Caco-2 (cell line): ENCODE results near the gene PALLD. TPM values are rescaled to one million over a fixed set of nuclear protein-coding genes. Genes with fewer than 3 reads are reported as not detected.

Experiments
- BruUV-seq: library from RNA; stranded (reverse); fragments of 400-500 nt; replicated peaks from 2 replicates; lab custom pipeline; 2021; lab: Mats Ljungman, UMichigan
- CTCF ChIA-PET: fragments of 300-600 bp; sonication (Branson Sonifier 250); formaldehyde crosslinking; loops from one replicate; lab custom pipeline; 2022; ENCODE audit warnings: antibody characterized with exemption; lab: Charles Lee
- POLR2A ChIA-PET: fragments of 300-600 bp; sonication (Branson Sonifier 250); formaldehyde crosslinking; loops from one replicate; lab custom pipeline; 2022; ENCODE audit warnings: antibody characterized with exemption; lab: Charles Lee
- DNase-seq, 2 experiments: peaks; one replicate each; pipeline versions ENCODE4 v3.0.0 to v3.0.0-alpha.2; 2020 to 2022
- H3K27me3 ChIP-seq: replicated peaks from 2 replicates; pipeline ENCODE4 v1.6.0; 2011; ENCODE audit warnings: low read length; ENCODE audit not compliant: control insufficient read depth, insufficient read depth
- H3K36me3 ChIP-seq: 2 replicates; pipeline ENCODE4 v1.5.1; 2011; ENCODE audit warnings: low read length; ENCODE audit not compliant: control insufficient read depth, insufficient read depth
- H3K4me1 ChIP-seq: fragments of 250-450 bp; sonication (Bioruptor Pico); 2 replicates; pipeline ENCODE4 v1.5.1; 2020; ENCODE audit warnings: mild to moderate bottlenecking
- H3K4me3 ChIP-seq: 2 replicates; pipeline ENCODE4 v1.5.1; 2011; ENCODE audit warnings: low read depth, mild to moderate bottlenecking, control low read depth, low read length
- H3K9me3 ChIP-seq: fragments of 250-450 bp; sonication (Bioruptor Pico); 2 replicates; pipeline ENCODE4 v1.5.1; 2020; ENCODE audit warnings: mild to moderate bottlenecking, moderate library complexity
- H3K27ac Mint-ChIP-seq: one replicate; pipeline ENCODE4 v1.8.0; 2022; ENCODE audit warnings: mixed read lengths; ENCODE audit not compliant: unreplicated experiment
- H3K27me3 Mint-ChIP-seq: one replicate; pipeline ENCODE4 v1.8.0; 2022; ENCODE audit warnings: mixed read lengths; ENCODE audit not compliant: insufficient read depth, unreplicated experiment
- H3K36me3 Mint-ChIP-seq: one replicate; pipeline ENCODE4 v1.8.0; 2022; ENCODE audit warnings: mild to moderate bottlenecking, mixed read lengths; ENCODE audit not compliant: insufficient read depth, unreplicated experiment
- H3K4me1 Mint-ChIP-seq: one replicate; pipeline ENCODE4 v1.8.0; 2022; ENCODE audit warnings: low read depth, mixed read lengths; ENCODE audit not compliant: unreplicated experiment
- H3K4me3 Mint-ChIP-seq: one replicate; pipeline ENCODE4 v1.8.0; 2022; ENCODE audit warnings: mild to moderate bottlenecking, moderate library complexity, mixed read lengths; ENCODE audit not compliant: unreplicated experiment
- H3K9me3 Mint-ChIP-seq: one replicate; pipeline ENCODE4 v1.8.0; 2022; ENCODE audit warnings: mixed read lengths; ENCODE audit not compliant: unreplicated experiment
- CTCF ChIP-seq, 2 experiments: fragments of 200-600 bp in 1 of 2; IDR thresholded peaks; 1 replicate in 1 of 2; 2 replicates in 1 of 2; pipeline versions ENCODE4 v1.5.1 to v1.8.0; 2011 to 2022; ENCODE audit warnings: antibody characterized with exemption in 1 of 2, control low read depth in 1 of 2, inconsistent platforms in 1 of 2, low read depth in 1 of 2, low read length in 1 of 2, mild to moderate bottlenecking in 1 of 2, moderate library complexity in 1 of 2; ENCODE audit not compliant: insufficient read depth in 1 of 2, severe bottlenecking in 1 of 2, unreplicated experiment in 1 of 2
- intact Hi-C: fragments of 100-400 bp; cut with micrococcal nuclease; formaldehyde crosslinking; loops from one replicate; pipeline ENCODE4 v1.10.0; 2022; ENCODE audit not compliant: unreplicated experiment
- total RNA-seq: library from RNA; stranded (reverse); gene quantifications from 2 replicates; pipeline ENCODE4 v1.2.3, GENCODE V29; 2022

PALLD gene
- total RNA-seq, 1 experiment from 2014 or later: 12.3 TPM

- BruUV-seq: no TSS peak
- Mint-ChIP-seq H3K4me1 (no peaks in the 10 kb centered on the region), H3K27ac (no peak overlapping the region), H3K27me3 (peaks cover 5% of the 10 kb centered on the region), H3K9me3 (no peaks in the 10 kb centered on the region), H3K36me3 (no peaks in the 10 kb centered on the region), H3K4me3 (no peak overlapping the region)
- no peak for DNase-seq
- Histone ChIP-seq H3K9me3 (no peaks in the 10 kb centered on the region), H3K4me1 (no peaks in the 10 kb centered on the region), H3K27me3 (no peaks in the 10 kb centered on the region), H3K36me3 (no peaks in the 10 kb centered on the region), H3K4me3 (no peak overlapping the region)
- POLR2A ChIA-PET: no interaction called here
- intact Hi-C loops: no loop called here
- TF ChIP-seq CTCF (IDR thresholded peaks at IDR 0.05; ENCODE audit: insufficient read depth in 1 of 2, low read depth in 1 of 2, low read length in 1 of 2, severe bottlenecking in 1 of 2, unreplicated experiment in 1 of 2): no peak
- CTCF ChIA-PET: no interaction called here
Measured at GRCh38 chr4:168577624-168578023, 80.8 kb downstream of the PALLD start.

- POLR2A ChIA-PET: no interaction called here
- no peaks in the 10 kb centered on the region for H3K36me3 Mint-ChIP-seq
- intact Hi-C loops: loop anchor here (10.0 kb wide), 1 partner anchor 905 kb away; no protein-coding TSS in a partner anchor
Measured at GRCh38 chr4:168580228-168580627, 83.4 kb downstream of the PALLD start.

GRCh38 chr4:168584321-168584771 is 87.5 kb downstream of the PALLD start:
- no peak for TF ChIP-seq CTCF (IDR thresholded peaks at IDR 0.05; ENCODE audit: insufficient read depth in 1 of 2, low read depth in 1 of 2, low read length in 1 of 2, severe bottlenecking in 1 of 2, unreplicated experiment in 1 of 2)
- Mint-ChIP-seq H3K27ac (no peak overlapping the region), H3K27me3 (no peaks in the 10 kb centered on the region), H3K9me3 (no peaks in the 10 kb centered on the region), H3K4me3 (no peak overlapping the region), H3K36me3 (no peaks in the 10 kb centered on the region), H3K4me1 (no peaks in the 10 kb centered on the region)
- Histone ChIP-seq H3K27me3 (no peaks in the 10 kb centered on the region), H3K9me3 (no peaks in the 10 kb centered on the region), H3K4me1 (no peaks in the 10 kb centered on the region), H3K4me3 (no peak overlapping the region), H3K36me3 (no peaks in the 10 kb centered on the region)
- no peak for DNase-seq
- ChIA-PET CTCF (no interaction called here), POLR2A (no interaction called here)
- intact Hi-C loops: loop anchor here (10.0 kb wide), 1 partner anchor 900 kb away; no protein-coding TSS in a partner anchor
- no TSS peak for BruUV-seq

More at GRCh38 chr4:168580228-168580627, 83.4 kb downstream of the PALLD start:
- no peak for TF ChIP-seq CTCF (IDR thresholded peaks at IDR 0.05; ENCODE audit: insufficient read depth in 1 of 2, low read depth in 1 of 2, low read length in 1 of 2, severe bottlenecking in 1 of 2, unreplicated experiment in 1 of 2)
- Histone ChIP-seq H3K9me3 (no peaks in the 10 kb centered on the region), H3K4me3 (no peak overlapping the region), H3K36me3 (no peaks in the 10 kb centered on the region), H3K4me1 (no peaks in the 10 kb centered on the region), H3K27me3 (no peaks in the 10 kb centered on the region)
- Mint-ChIP-seq H3K4me1 (no peaks in the 10 kb centered on the region), H3K4me3 (no peak overlapping the region), H3K27ac (no peak overlapping the region), H3K27me3 (no peaks in the 10 kb centered on the region), H3K9me3 (no peaks in the 10 kb centered on the region)
- CTCF ChIA-PET: no interaction called here
- no TSS peak for BruUV-seq
- DNase-seq: no peak
